Suprapubic skin (tissue), 4 donors: ENCODE measurements around the gene PI4K2B.

Experiments used
- EP300 ChIP-seq: sonication (generic); formaldehyde crosslinking; IDR thresholded peaks from one replicate; pipeline ENCODE4 v1.6.1; 2017; ENCODE audit warnings: antibody characterized with exemption
- POLR2A ChIP-seq, 2 donors: fragments of 450-650 bp; IDR thresholded peaks; one replicate each; pipeline ENCODE4 v1.6.1; 2017; ENCODE audit warnings: antibody characterized with exemption in 2 of 2, mild to moderate bottlenecking in 2 of 2, moderate library complexity in 2 of 2
- POLR2AphosphoS5 ChIP-seq, 3 donors: sonication (generic); formaldehyde crosslinking; IDR thresholded peaks; one replicate each; pipeline ENCODE4 v1.6.1; 2017; ENCODE audit warnings: antibody characterized with exemption in 3 of 3
- TF ChIP-seq, protein P1 (sequence below), 2 donors: fragments of 200-600 bp in 1 of 2; fragments of 450-650 bp in 1 of 2; sonication (generic) in 1 of 2; IDR thresholded peaks; one replicate each; pipeline ENCODE4 v1.5.1; 2016 to 2019; ENCODE audit warnings: antibody characterized with exemption in 2 of 2, mild to moderate bottlenecking in 1 of 2, moderate library complexity in 1 of 2

DNA sequence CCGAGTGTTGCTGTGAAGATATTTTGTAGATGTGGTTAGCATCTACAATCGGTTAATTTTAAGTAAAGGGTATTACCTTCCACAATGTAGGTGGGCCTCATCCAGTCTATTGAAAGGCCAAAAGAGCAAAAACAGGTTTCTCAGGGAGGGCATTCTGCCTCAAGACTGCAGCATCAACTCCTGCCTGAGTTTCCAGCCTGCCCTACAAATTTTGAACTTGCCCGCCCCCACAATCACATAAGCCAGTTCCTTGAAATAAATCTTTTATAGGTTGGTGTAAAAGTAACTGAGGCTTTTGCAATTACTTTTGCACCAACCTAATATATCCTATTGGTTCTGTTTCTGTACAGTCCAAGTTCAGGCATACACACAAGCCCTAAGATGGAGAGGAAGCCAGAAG lies 22.1 kb upstream of the PI4K2B start:
- TF ChIP-seq POLR2AphosphoS5 (IDR thresholded peaks at IDR 0.05) (no peak), POLR2A (IDR thresholded peaks at IDR 0.05) (no peak), EP300 (no peak)
- TF ChIP-seq, protein P1, sequence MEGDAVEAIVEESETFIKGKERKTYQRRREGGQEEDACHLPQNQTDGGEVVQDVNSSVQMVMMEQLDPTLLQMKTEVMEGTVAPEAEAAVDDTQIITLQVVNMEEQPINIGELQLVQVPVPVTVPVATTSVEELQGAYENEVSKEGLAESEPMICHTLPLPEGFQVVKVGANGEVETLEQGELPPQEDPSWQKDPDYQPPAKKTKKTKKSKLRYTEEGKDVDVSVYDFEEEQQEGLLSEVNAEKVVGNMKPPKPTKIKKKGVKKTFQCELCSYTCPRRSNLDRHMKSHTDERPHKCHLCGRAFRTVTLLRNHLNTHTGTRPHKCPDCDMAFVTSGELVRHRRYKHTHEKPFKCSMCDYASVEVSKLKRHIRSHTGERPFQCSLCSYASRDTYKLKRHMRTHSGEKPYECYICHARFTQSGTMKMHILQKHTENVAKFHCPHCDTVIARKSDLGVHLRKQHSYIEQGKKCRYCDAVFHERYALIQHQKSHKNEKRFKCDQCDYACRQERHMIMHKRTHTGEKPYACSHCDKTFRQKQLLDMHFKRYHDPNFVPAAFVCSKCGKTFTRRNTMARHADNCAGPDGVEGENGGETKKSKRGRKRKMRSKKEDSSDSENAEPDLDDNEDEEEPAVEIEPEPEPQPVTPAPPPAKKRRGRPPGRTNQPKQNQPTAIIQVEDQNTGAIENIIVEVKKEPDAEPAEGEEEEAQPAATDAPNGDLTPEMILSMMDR (IDR thresholded peaks at IDR 0.05): no peak
